ENCODE measurements around the gene XRCC1. TPM values are rescaled to one million over a fixed set of nuclear protein-coding genes. Genes with fewer than 3 reads are reported as not detected.
A peak's percentile ranks its signal among the peaks of the same experiment; 100 is the strongest.

XRCC1 gene
- total RNA-seq, 2 donors from 2014 or later = 22.3 to 40.7 TPM

GRCh38 chr19:43505941-43506340, 69.4 kb downstream of the XRCC1 start:
- TF ChIP-seq CTCF (IDR thresholded peaks at IDR 0.05) = no peak
- H3K4me1 ChIP-seq = peaks cover 5% of the 10 kb centered on the region
- DNase-seq = no peak
- peaks cover 11% of the 10 kb centered on the region for H3K36me3 ChIP-seq
- no peaks in the 10 kb centered on the region for H3K27me3 ChIP-seq
- no peak overlapping the region for H3K9ac ChIP-seq (ENCODE audit: low read depth in 2 of 2, low read length in 2 of 2)
- H3K27ac ChIP-seq = no peak overlapping the region
- no peaks in the 10 kb centered on the region for H3K9me3 ChIP-seq
- H3K4me3 ChIP-seq = no peak overlapping the region
- intact Hi-C loops (cut with DNase I) = no loop called here

- DNase-seq = no peak
- Histone ChIP-seq H3K27ac (peak overlapping the region; percentile 86), H3K27me3 (no peaks in the 10 kb centered on the region), H3K9ac (ENCODE audit: low read depth in 2 of 2, low read length in 2 of 2) (peak overlapping the region in 1 of 2 donors; percentile 89), H3K4me3 (no peak overlapping the region), H3K36me3 (peaks cover 7% of the 10 kb centered on the region), H3K9me3 (no peaks in the 10 kb centered on the region), H3K4me1 (peaks cover 5% of the 10 kb centered on the region)
- no peak for TF ChIP-seq CTCF (IDR thresholded peaks at IDR 0.05)
- intact Hi-C loops (cut with DNase I) = no loop called here
These were observed 70.2 kb downstream of the XRCC1 start for GRCh38 chr19:43505186-43505456.

GRCh38 chr19:43504426-43505185, 70.7 kb downstream of the XRCC1 start, which contains the start of gene PHLDB3:
PHLDB3 (minus strand) TSS chr19:43504746; CDS start chr19:43504118, 628 bp downstream.
- H3K4me1 ChIP-seq = peaks cover 5% of the 10 kb centered on the region
- no peaks in the 10 kb centered on the region for H3K27me3 ChIP-seq
- TF ChIP-seq CTCF (IDR thresholded peaks at IDR 0.05) = no peak
- DNase-seq = peak; percentile 61
- peaks cover 7% of the 10 kb centered on the region for H3K36me3 ChIP-seq
- intact Hi-C loops (cut with DNase I) = no loop called here
- no peaks in the 10 kb centered on the region for H3K9me3 ChIP-seq
- peak within 1 kb of the TSS; percentile 86 for H3K27ac ChIP-seq
- H3K4me3 ChIP-seq = peak within 1 kb of the TSS; percentile 63
- peak within 1 kb of the TSS; percentile 88 to 89 for H3K9ac ChIP-seq (ENCODE audit: low read depth in 2 of 2, low read length in 2 of 2)

GRCh38 chr19:43503501-43504425, 71.6 kb downstream of the XRCC1 start:
- Histone ChIP-seq H3K4me1 (peaks cover 5% of the 10 kb centered on the region), H3K36me3 (peaks cover 4% of the 10 kb centered on the region), H3K9me3 (no peaks in the 10 kb centered on the region), H3K4me3 (peak overlapping the region; percentile 63), H3K27ac (peak overlapping the region; percentile 86), H3K27me3 (no peaks in the 10 kb centered on the region), H3K9ac (ENCODE audit: low read depth in 2 of 2, low read length in 2 of 2) (peak overlapping the region; percentile 88 to 89)
- peak; percentile 99 for DNase-seq
- intact Hi-C loops (cut with DNase I) = no loop called here
- peak; percentile 18 for TF ChIP-seq CTCF (IDR thresholded peaks at IDR 0.05)

GRCh38 chr19:43502419-43502976, 72.8 kb downstream of the XRCC1 start:
- intact Hi-C loops (cut with DNase I) = no loop called here
- Histone ChIP-seq H3K4me3 (no peak overlapping the region), H3K27ac (no peak overlapping the region), H3K27me3 (no peaks in the 10 kb centered on the region), H3K9ac (ENCODE audit: low read depth in 2 of 2, low read length in 2 of 2) (peak overlapping the region in 1 of 2 donors; percentile 89), H3K9me3 (no peaks in the 10 kb centered on the region), H3K4me1 (peaks cover 5% of the 10 kb centered on the region), H3K36me3 (no peaks in the 10 kb centered on the region)
- DNase-seq = no peak
- TF ChIP-seq CTCF (IDR thresholded peaks at IDR 0.05) = no peak

Data from colonic mucosa (tissue), 4 donors.